ENCODE data around the gene PC. TPM values are rescaled to one million over a fixed set of nuclear protein-coding genes. Genes with fewer than 3 reads are reported as not detected.

The PC gene
- total RNA-seq, 1 donor from 2014 or later: 10.5 TPM

DNA sequence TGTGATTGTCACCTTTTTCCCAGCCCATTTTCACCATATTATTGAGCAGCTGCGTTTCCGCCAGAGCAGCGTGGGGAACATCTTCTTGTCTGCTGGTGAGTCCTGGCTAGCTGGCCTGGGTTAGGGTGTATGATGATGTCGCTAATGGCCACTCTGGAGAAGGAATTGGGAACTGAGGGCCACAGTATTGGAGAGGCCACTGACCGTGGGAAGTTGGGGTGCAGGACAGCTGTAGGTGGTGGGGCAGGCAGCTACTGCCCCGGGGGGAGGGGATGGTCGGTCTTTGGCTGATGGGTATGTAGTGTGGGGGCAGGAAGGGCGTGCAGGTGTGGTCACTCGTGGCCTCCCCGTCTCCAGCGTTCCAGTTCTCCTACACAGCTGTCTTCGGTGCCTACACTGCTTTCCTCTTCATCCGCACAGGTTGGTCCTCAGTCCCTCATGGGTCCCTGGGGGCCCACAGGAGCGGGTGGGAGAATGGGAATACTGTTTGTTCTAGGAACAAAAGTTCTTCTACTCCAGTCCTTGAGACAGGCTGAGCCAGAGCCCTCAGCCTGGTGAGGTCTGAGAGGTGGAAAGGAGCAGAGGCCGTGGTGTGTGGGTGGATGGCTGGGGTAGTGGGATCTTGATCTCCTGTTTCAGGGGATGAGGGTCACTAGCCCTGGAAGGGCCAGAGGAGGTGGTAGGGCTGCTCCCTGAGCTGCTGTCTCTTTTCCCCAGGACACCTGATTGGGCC, 112.9 kb downstream of the PC start:
- Histone ChIP-seq H3K4me3 (ENCODE audit: insufficient read depth, low read depth, low read length) (no peak overlapping the region), H4K20me1 (ENCODE audit: insufficient read depth, low read length) (peaks cover 49% of the 10 kb centered on the region), H3K4me2 (ENCODE audit: low read length) (peak overlapping the region; percentile 98), H3K36me3 (ENCODE audit: insufficient read depth, low read length) (peaks cover 9% of the 10 kb centered on the region), H2AFZ (ENCODE audit: low read depth, low read length) (no peak overlapping the region), H3K4me1 (ENCODE audit: insufficient read depth, low read length) (peaks cover 19% of the 10 kb centered on the region), H3K27ac (ENCODE audit: low read depth, low read length) (no peak overlapping the region), H3K9ac (ENCODE audit: low read length) (no peak overlapping the region), H3K27me3 (ENCODE audit: insufficient read depth, low read length) (no peaks in the 10 kb centered on the region), H3K9me3 (ENCODE audit: insufficient read depth, low read depth, low read length) (no peaks in the 10 kb centered on the region), H3K79me2 (ENCODE audit: insufficient read depth, low read length) (peaks cover 54% of the 10 kb centered on the region)
- H3K4me3 Mint-ChIP-seq (ENCODE audit: unreplicated experiment): peak overlapping the region; percentile 94
- H3K36me3 Mint-ChIP-seq (ENCODE audit: low read depth, unreplicated experiment): peaks cover 2% of the 10 kb centered on the region
- no peak overlapping the region for H3K27ac Mint-ChIP-seq (ENCODE audit: unreplicated experiment)
- peaks cover 20% of the 10 kb centered on the region for H3K4me1 Mint-ChIP-seq (ENCODE audit: low read depth, unreplicated experiment)
- no peak for TF ChIP-seq CTCF (IDR thresholded peaks at IDR 0.05; ENCODE audit: insufficient read depth, low read depth, low read length)
- TF ChIP-seq EZH2 (IDR thresholded peaks at IDR 0.05; ENCODE audit: insufficient read depth, low read length): no peak
- H3K27me3 Mint-ChIP-seq (ENCODE audit: low read depth, unreplicated experiment): no peaks in the 10 kb centered on the region
- H3K9me3 Mint-ChIP-seq (ENCODE audit: unreplicated experiment): peaks cover 3% of the 10 kb centered on the region
- no peak for DNase-seq (ENCODE audit: low read depth)
- FAIRE-seq: no peak

DNA sequence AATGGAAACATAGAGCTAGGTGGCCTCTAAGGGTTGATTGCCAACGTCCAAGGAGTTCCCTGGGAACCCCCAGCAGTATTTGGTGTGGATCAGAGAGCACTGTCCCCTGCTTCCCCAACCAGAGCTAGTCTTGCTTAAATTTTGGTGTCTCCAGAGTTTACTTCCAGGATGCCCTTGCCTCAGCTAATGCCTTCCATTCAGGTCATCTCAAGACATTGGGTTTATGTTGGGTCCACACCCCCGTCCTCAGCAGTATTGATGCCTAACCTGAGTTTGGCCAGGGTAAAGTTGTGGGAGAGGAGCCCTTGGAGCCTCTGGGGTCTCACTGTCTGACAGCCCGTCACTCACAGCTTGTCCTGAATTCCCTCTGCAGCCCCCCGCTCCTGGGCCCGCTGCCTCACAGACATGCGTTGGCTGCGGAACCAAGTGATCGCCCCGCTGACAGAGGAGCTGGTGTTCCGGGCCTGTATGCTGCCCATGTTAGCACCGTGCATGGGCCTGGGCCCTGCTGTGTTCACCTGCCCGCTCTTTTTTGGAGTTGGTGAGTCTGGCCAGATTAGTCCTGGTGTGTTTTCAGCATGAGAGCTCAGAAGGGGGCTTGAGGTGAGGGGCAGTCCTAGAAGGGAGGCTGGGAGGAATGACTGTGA, 113.6 kb downstream of the PC start:
- no peak for FAIRE-seq
- H3K27me3 ChIP-seq (ENCODE audit: insufficient read depth, low read length): no peaks in the 10 kb centered on the region
- TF ChIP-seq EZH2 (IDR thresholded peaks at IDR 0.05; ENCODE audit: insufficient read depth, low read length): no peak
- no peak for TF ChIP-seq CTCF (IDR thresholded peaks at IDR 0.05; ENCODE audit: insufficient read depth, low read depth, low read length)
- Mint-ChIP-seq H3K27me3 (ENCODE audit: low read depth, unreplicated experiment) (no peaks in the 10 kb centered on the region), H3K4me3 (ENCODE audit: unreplicated experiment) (peak overlapping the region; percentile 94), H3K9me3 (ENCODE audit: unreplicated experiment) (peaks cover 3% of the 10 kb centered on the region), H3K27ac (ENCODE audit: unreplicated experiment) (peak overlapping the region; percentile 17), H3K36me3 (ENCODE audit: low read depth, unreplicated experiment) (peaks cover 6% of the 10 kb centered on the region), H3K4me1 (ENCODE audit: low read depth, unreplicated experiment) (peaks cover 22% of the 10 kb centered on the region)
- peak overlapping the region; percentile 84 for H3K4me3 ChIP-seq (ENCODE audit: insufficient read depth, low read depth, low read length)
- H3K9ac ChIP-seq (ENCODE audit: low read length): peak overlapping the region; percentile 96
- peaks cover 9% of the 10 kb centered on the region for H3K36me3 ChIP-seq (ENCODE audit: insufficient read depth, low read length)
- peaks cover 19% of the 10 kb centered on the region for H3K4me1 ChIP-seq (ENCODE audit: insufficient read depth, low read length)
- peaks cover 56% of the 10 kb centered on the region for H4K20me1 ChIP-seq (ENCODE audit: insufficient read depth, low read length)
- no peak for DNase-seq (ENCODE audit: low read depth)
- H2AFZ ChIP-seq (ENCODE audit: low read depth, low read length): no peak overlapping the region
- peaks cover 61% of the 10 kb centered on the region for H3K79me2 ChIP-seq (ENCODE audit: insufficient read depth, low read length)
- peak overlapping the region; percentile 98 for H3K4me2 ChIP-seq (ENCODE audit: low read length)
- no peaks in the 10 kb centered on the region for H3K9me3 ChIP-seq (ENCODE audit: insufficient read depth, low read depth, low read length)
- H3K27ac ChIP-seq (ENCODE audit: low read depth, low read length): no peak overlapping the region

Measured in astrocyte (in vitro differentiated cells and primary cell).